Calu3 (cell line): ENCODE measurements around the gene ADCY7. TPM values are rescaled to one million over a fixed set of nuclear protein-coding genes. Genes with fewer than 3 reads are reported as not detected.

ENCODE experiments used
- BruUV-seq: library from RNA; stranded (reverse); fragments of 400-500 nt; replicated peaks from 2 replicates; lab custom pipeline; 2021; lab: Mats Ljungman, UMichigan
- CTCF ChIA-PET: fragments of 300-600 bp; sonication (Branson Sonifier 250); formaldehyde crosslinking; loops from one replicate; lab custom pipeline; 2022; ENCODE audit warnings: antibody characterized with exemption; lab: Charles Lee
- DNase-seq: peaks from one replicate; pipeline ENCODE4 v3.0.0; 2022
- H3K27ac Mint-ChIP-seq: one replicate; pipeline ENCODE4 v1.8.0; 2022; ENCODE audit warnings: mixed read lengths; ENCODE audit not compliant: unreplicated experiment
- H3K27me3 Mint-ChIP-seq: one replicate; pipeline ENCODE4 v1.8.0; 2022; ENCODE audit warnings: mixed read lengths; ENCODE audit not compliant: unreplicated experiment
- H3K36me3 Mint-ChIP-seq: one replicate; pipeline ENCODE4 v1.8.0; 2022; ENCODE audit warnings: mild to moderate bottlenecking, moderate library complexity, mixed read lengths; ENCODE audit not compliant: insufficient read depth, unreplicated experiment
- H3K4me1 Mint-ChIP-seq: one replicate; pipeline ENCODE4 v1.8.0; 2022; ENCODE audit warnings: mild to moderate bottlenecking, low read depth, mixed read lengths; ENCODE audit not compliant: unreplicated experiment
- H3K4me3 Mint-ChIP-seq: one replicate; pipeline ENCODE4 v1.8.0; 2022; ENCODE audit warnings: mild to moderate bottlenecking, low read depth, moderate library complexity, mixed read lengths; ENCODE audit not compliant: unreplicated experiment
- H3K9me3 Mint-ChIP-seq: one replicate; pipeline ENCODE4 v1.8.0; 2022; ENCODE audit warnings: low read depth, mixed read lengths; ENCODE audit not compliant: unreplicated experiment
- CTCF ChIP-seq: fragments of 200-600 bp; IDR thresholded peaks from one replicate; pipeline ENCODE4 v1.8.0; 2022; ENCODE audit warnings: antibody characterized with exemption; ENCODE audit not compliant: unreplicated experiment
- intact Hi-C: fragments of 100-400 bp; cut with micrococcal nuclease; formaldehyde crosslinking; loops from one replicate; pipeline ENCODE4 v1.10.0; 2022; ENCODE audit not compliant: unreplicated experiment
- total RNA-seq: library from RNA; stranded (reverse); gene quantifications from 2 replicates; pipeline ENCODE4 v1.2.3, GENCODE V29; 2022

Gene ADCY7
- total RNA-seq, 1 experiment from 2014 or later = 67.7 TPM

GRCh38 chr16:50282955-50283631 lies 16.7 kb downstream of the ADCY7 start:
- intact Hi-C loops = no loop called here
- CTCF ChIA-PET = no interaction called here
- no TSS peak for BruUV-seq

GRCh38 chr16:50284131-50284911 lies 18.0 kb downstream of the ADCY7 start:
- Mint-ChIP-seq H3K4me1 (peaks cover 12% of the 10 kb centered on the region), H3K27ac (peak overlapping the region; percentile 55), H3K4me3 (no peak overlapping the region), H3K9me3 (no peaks in the 10 kb centered on the region), H3K27me3 (no peaks in the 10 kb centered on the region), H3K36me3 (peaks cover 16% of the 10 kb centered on the region)
- intact Hi-C loops = no loop called here
- DNase-seq = peak; percentile 40
- no peak for TF ChIP-seq CTCF
- CTCF ChIA-PET = interaction anchor here (0.6 kb wide), 1 partner anchor 35 kb away, joined by 3 read pairs; no protein-coding TSS in a partner anchor
- no TSS peak for BruUV-seq

More at GRCh38 chr16:50282955-50283631, 16.7 kb downstream of the ADCY7 start:
- no peak for DNase-seq
- H3K27me3 Mint-ChIP-seq = no peaks in the 10 kb centered on the region
- H3K4me3 Mint-ChIP-seq = no peak overlapping the region
- peaks cover 11% of the 10 kb centered on the region for H3K36me3 Mint-ChIP-seq
- H3K9me3 Mint-ChIP-seq = peaks cover 3% of the 10 kb centered on the region
- TF ChIP-seq CTCF = no peak
- no peak overlapping the region for H3K27ac Mint-ChIP-seq
- peaks cover 24% of the 10 kb centered on the region for H3K4me1 Mint-ChIP-seq

GRCh38 chr16:50285406-50286003 lies 19.2 kb downstream of the ADCY7 start:
- Mint-ChIP-seq H3K4me3 (no peak overlapping the region), H3K9me3 (no peaks in the 10 kb centered on the region), H3K4me1 (peaks cover under 1% of the 10 kb centered on the region), H3K36me3 (peaks cover 26% of the 10 kb centered on the region), H3K27ac (no peak overlapping the region), H3K27me3 (no peaks in the 10 kb centered on the region)
- intact Hi-C loops = no loop called here
- TF ChIP-seq CTCF = no peak
- CTCF ChIA-PET = no interaction called here
- no TSS peak for BruUV-seq
- DNase-seq = no peak

- DNase-seq = no peak
- BruUV-seq = no TSS peak
- peaks cover 26% of the 10 kb centered on the region for H3K36me3 Mint-ChIP-seq
- H3K27ac Mint-ChIP-seq = no peak overlapping the region
- intact Hi-C loops = no loop called here
- no peak overlapping the region for H3K4me3 Mint-ChIP-seq
- H3K4me1 Mint-ChIP-seq = no peaks in the 10 kb centered on the region
- no peak for TF ChIP-seq CTCF
- CTCF ChIA-PET = interaction anchor here (0.6 kb wide), 1 partner anchor 194 kb away, joined by 3 read pairs; no protein-coding TSS in a partner anchor
- H3K9me3 Mint-ChIP-seq = no peaks in the 10 kb centered on the region
- H3K27me3 Mint-ChIP-seq = no peaks in the 10 kb centered on the region
Measured at GRCh38 chr16:50286681-50287080, 20.3 kb downstream of the ADCY7 start.
